ENCODE results near the gene GRID2.

GRCh38 chr4:92840880-92841279, 537.1 kb downstream of the GRID2 start:
- TF ChIP-seq CTCF (IDR thresholded peaks at IDR 0.05; ENCODE audit: low read length) (no peak), EZH2 (optimal IDR thresholded peaks at IDR 0.05; ENCODE audit: low read depth, low read length) (no peak), EZH2phosphoT487 (IDR thresholded peaks at IDR 0.05; ENCODE audit: low read length) (no peak)

All from MM.1S (cell line).